ENCODE measurements around the gene TUBB3. TPM values are rescaled to one million over a fixed set of nuclear protein-coding genes. Genes with fewer than 3 reads are reported as not detected.

Gene TUBB3
- total and polyA plus RNA-seq, 2 of the 8 experiments (the other 6 are each of a cell fraction or from before 2014, with no cell fraction given), result 275 to 393 TPM

DNA sequence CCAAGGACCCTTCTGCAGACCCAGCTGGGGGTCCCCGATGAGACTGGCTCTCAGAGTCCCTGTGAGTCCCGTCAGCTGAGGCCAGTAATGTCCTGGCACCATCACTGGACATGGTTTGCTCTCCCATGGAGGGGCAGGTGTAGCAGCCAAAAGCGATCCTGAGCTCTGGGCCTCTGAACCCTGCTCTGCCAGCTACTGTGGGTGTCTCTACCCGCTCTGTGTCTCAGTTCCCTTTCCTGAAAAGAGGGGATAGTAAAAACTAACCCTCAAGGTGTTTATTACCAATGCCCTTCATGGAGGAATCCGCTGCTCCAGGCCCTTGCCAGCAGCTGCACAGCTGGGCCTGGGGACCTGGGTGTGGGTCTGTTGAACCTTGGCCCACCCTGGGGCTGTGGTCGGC, 8.8 kb downstream of the TUBB3 start:
- Histone ChIP-seq H3K79me2 (ENCODE audit: control insufficient read depth in 1 of 2, insufficient read depth in 2 of 2, low read length in 2 of 2) (peaks cover 0 to 5% of the 10 kb centered on the region in 2 experiments; a peak in 2 of 4 replicates), H4K20me1 (replicated peaks in 1 of 2; ENCODE audit: control insufficient read depth in 1 of 2, insufficient read depth in 2 of 2, low read length in 2 of 2) (peaks cover 7 to 30% of the 10 kb centered on the region in 2 experiments)
- no peak for FAIRE-seq
- TF ChIP-seq EGR1 (IDR thresholded peaks at IDR 0.05; ENCODE audit: borderline replicate concordance, low read depth, low read length) (no peak), TEAD4 (IDR thresholded peaks at IDR 0.05; ENCODE audit: low read depth, low read length) (no peak), NRF1 (IDR thresholded peaks at IDR 0.05; ENCODE audit: low read depth, low read length) (no peak), TBP (IDR thresholded peaks at IDR 0.05; ENCODE audit: low read depth, low read length) (no peak), BRCA1 (IDR thresholded peaks at IDR 0.05; ENCODE audit: low read depth, low read length) (no peak), SP4 (IDR thresholded peaks at IDR 0.05; ENCODE audit: low read length) (no peak), ASH2L (IDR thresholded peaks at IDR 0.05; ENCODE audit: low read length) (no peak), RFX5 (IDR thresholded peaks at IDR 0.05; ENCODE audit: borderline replicate concordance, low read depth, low read length) (no peak), CREB1 (IDR thresholded peaks at IDR 0.05) (no peak), EZH2 (IDR thresholded peaks at IDR 0.05; ENCODE audit: low read depth, low read length, severe bottlenecking) (no peak), SUZ12 (IDR thresholded peaks at IDR 0.05; ENCODE audit: low read length) (no peak), CTBP2 (IDR thresholded peaks at IDR 0.05; ENCODE audit: borderline replicate concordance, insufficient read depth, insufficient read length, low read length) (no peak), TAF7 (optimal IDR thresholded peaks at IDR 0.05; ENCODE audit: borderline replicate concordance, low read depth, low read length) (no peak)
- TF ChIP-seq, protein P1, sequence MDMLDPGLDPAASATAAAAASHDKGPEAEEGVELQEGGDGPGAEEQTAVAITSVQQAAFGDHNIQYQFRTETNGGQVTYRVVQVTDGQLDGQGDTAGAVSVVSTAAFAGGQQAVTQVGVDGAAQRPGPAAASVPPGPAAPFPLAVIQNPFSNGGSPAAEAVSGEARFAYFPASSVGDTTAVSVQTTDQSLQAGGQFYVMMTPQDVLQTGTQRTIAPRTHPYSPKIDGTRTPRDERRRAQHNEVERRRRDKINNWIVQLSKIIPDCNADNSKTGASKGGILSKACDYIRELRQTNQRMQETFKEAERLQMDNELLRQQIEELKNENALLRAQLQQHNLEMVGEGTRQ (IDR thresholded peaks at IDR 0.05; ENCODE audit: low read length), result no peak

More for the DNA sequence above, 8.8 kb downstream of the TUBB3 start:
- H2BK20ac ChIP-seq (ENCODE audit: low read length), result no peak overlapping the region
- no peak overlapping the region for H4K5ac ChIP-seq (ENCODE audit: insufficient read length, low read depth, low read length)
- no peak overlapping the region for H2AK5ac ChIP-seq (ENCODE audit: low read depth, low read length)
- H2BK15ac ChIP-seq (ENCODE audit: low read length), result no peak overlapping the region
- H3K4ac ChIP-seq (replicated peaks; ENCODE audit: insufficient read length, low read depth, low read length), result no peak overlapping the region
- no peak overlapping the region for H2AFZ ChIP-seq (ENCODE audit: low read length)
- no peak overlapping the region for H3K9ac ChIP-seq (replicated peaks in 1 of 4; ENCODE audit: extremely low read depth in 1 of 4, low read depth in 3 of 4, low read length in 3 of 4)
- H3K4me1 ChIP-seq (replicated peaks in 1 of 4; ENCODE audit: control insufficient read depth in 3 of 4, insufficient read depth in 4 of 4, low read length in 3 of 4), result no peaks in the 10 kb centered on the region
- ChIA-PET CTCF (ENCODE audit: partially characterized antibody) (no interaction called here), POLR2A (ENCODE audit: partially characterized antibody) (interaction anchor here (1.4 kb wide), 1 partner anchor 9 kb away, joined by 3 read pairs; the partner anchor contains the start of gene TUBB3)
- no peaks in the 10 kb centered on the region for H3K9me3 ChIP-seq (ENCODE audit: insufficient read depth in 2 of 2, low read depth in 1 of 2, low read length in 1 of 2)
- no peak overlapping the region for H3K23ac ChIP-seq (ENCODE audit: insufficient read length)
- H3K36me3 ChIP-seq (ENCODE audit: control insufficient read depth in 2 of 4, insufficient read depth in 4 of 4, low read length in 3 of 4), result peaks cover 14 to 52% (median 33%) of the 10 kb centered on the region in 4 experiments; a peak in 6 of 8 replicates
- H2BK120ac ChIP-seq (replicated peaks; ENCODE audit: low read depth, low read length), result no peak overlapping the region
- H2BK12ac ChIP-seq (ENCODE audit: low read depth, low read length), result no peak overlapping the region
- no peak overlapping the region for H4K91ac ChIP-seq (replicated peaks; ENCODE audit: insufficient read length, low read length)
- WGBS, 2 experiments (ENCODE audit: extremely low coverage in 1 of 2, insufficient coverage in 1 of 2, insufficient read length in 1 of 2, insufficient replicate concordance in 2 of 2, low coverage in 1 of 2, low lambda C conversion rate in 2 of 2, missing lambda C conversion rate in 1 of 2), result 89% methylated on average over 6 of the region's 6 CpGs; no CpG with 5 or more reads in 1 of the 2 experiments
- no peak overlapping the region for H3K27ac ChIP-seq (ENCODE audit: low read depth, low read length)
- DNase-seq (ENCODE audit: low read depth in 1 of 2, low spot score in 2 of 2), result no peak
- no peaks in the 10 kb centered on the region for H3K27me3 ChIP-seq (replicated peaks in 1 of 4; ENCODE audit: control insufficient read depth in 3 of 4, extremely low read depth in 1 of 4, insufficient read depth in 3 of 4, low read length in 3 of 4)
- peaks cover 6% of the 10 kb centered on the region; the same call in 1 of the 2 replicates for H3K79me1 ChIP-seq (ENCODE audit: low read depth, low read length)
- H3K23me2 ChIP-seq (ENCODE audit: low read depth, low read length), result no peaks in the 10 kb centered on the region
- no peak overlapping the region for H3K18ac ChIP-seq (ENCODE audit: extremely low read depth, low read length)
- no peak overlapping the region for H2BK5ac ChIP-seq (ENCODE audit: low read depth, low read length)
- H3K14ac ChIP-seq (ENCODE audit: insufficient read length), result no peak overlapping the region
- H4K8ac ChIP-seq (ENCODE audit: extremely low read depth, insufficient read depth, low read length), result peak overlapping the region; percentile 85
- H3K4me2 ChIP-seq (ENCODE audit: insufficient read depth in 1 of 2, low read depth in 2 of 2, low read length in 2 of 2), result no peak overlapping the region
- no peak overlapping the region for H3K4me3 ChIP-seq (ENCODE audit: extremely low read depth in 1 of 4, insufficient read depth in 2 of 4, low read depth in 3 of 4, low read length in 4 of 4)
- no peak overlapping the region for H3K56ac ChIP-seq (replicated peaks; ENCODE audit: insufficient read length, low read depth, low read length)
